ENCODE measurements around the gene CACNA1C.

DNA sequence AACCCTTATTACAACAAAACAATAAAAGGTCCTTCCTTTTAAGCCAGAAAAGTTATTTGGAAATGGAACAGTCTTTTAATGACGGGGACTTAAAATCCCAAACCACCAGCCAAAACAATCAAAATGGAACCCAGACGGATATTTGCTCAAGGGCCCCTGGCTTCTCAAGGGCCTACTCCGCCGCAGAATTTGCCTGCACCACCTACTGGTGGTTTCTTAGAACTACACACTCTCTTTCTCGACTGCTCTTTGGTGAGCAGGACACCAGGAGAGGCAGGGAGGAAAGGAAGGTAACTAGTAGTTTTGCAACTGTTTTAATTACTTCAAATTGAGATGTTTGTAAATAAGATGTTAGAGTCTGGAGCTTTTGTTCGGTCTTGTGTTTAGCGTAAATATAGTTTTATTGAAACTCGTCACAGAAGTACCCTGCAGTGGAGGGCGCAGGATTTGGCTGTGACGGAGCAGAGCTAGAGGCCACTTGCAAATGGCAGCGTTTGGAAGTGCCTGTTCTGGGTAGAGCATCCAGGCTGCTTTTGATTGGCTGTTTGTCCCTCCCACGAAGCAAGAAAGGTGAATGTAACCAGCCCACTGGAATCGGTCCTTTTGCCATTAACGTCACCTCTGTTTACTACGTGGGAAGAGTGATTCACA is 238.5 kb downstream of the CACNA1C start:
- TF ChIP-seq POLR2A (IDR thresholded peaks at IDR 0.05; ENCODE audit: low read depth, low read length) (no peak), PAX5 (IDR thresholded peaks at IDR 0.05; ENCODE audit: insufficient read depth, low read length, severe bottlenecking) (no peak)

All from GM12891 (cell line).